Measurements from ENCODE around the gene CPNE2.

CPNE2 gene

GRCh38 chr16:57126411-57126810 lies 34.0 kb downstream of the CPNE2 start:
- DNase-seq = no peak

GRCh38 chr16:57127037-57127763 lies 34.8 kb downstream of the CPNE2 start:
- no peak for DNase-seq

- no peak for DNase-seq
Measured at GRCh38 chr16:57127836-57128235, 35.5 kb downstream of the CPNE2 start.

- DNase-seq = peak; percentile 22 to 24
Measured at GRCh38 chr16:57128771-57129389, 36.5 kb downstream of the CPNE2 start.

- no peak for DNase-seq
Measured at GRCh38 chr16:57130950-57131321, 38.6 kb downstream of the CPNE2 start.

GRCh38 chr16:57131351-57131970 lies 39.1 kb downstream of the CPNE2 start:
- no peak for DNase-seq

- no peak for DNase-seq
Measured at GRCh38 chr16:57132470-57132869, 40.1 kb downstream of the CPNE2 start.

GRCh38 chr16:57133031-57133430 lies 40.6 kb downstream of the CPNE2 start:
- no peak for DNase-seq

- no peak for DNase-seq
Measured at GRCh38 chr16:57133886-57134285, 41.5 kb downstream of the CPNE2 start.

GRCh38 chr16:57134982-57135381 lies 42.6 kb downstream of the CPNE2 start:
- DNase-seq = peak; percentile 31 to 42

GRCh38 chr16:57137043-57137442 lies 44.7 kb downstream of the CPNE2 start:
- no peak for DNase-seq

GRCh38 chr16:57137566-57138273 lies 45.3 kb downstream of the CPNE2 start:
- no peak for DNase-seq

- no peak for DNase-seq
Measured at GRCh38 chr16:57138281-57138935, 46.0 kb downstream of the CPNE2 start.

- DNase-seq = no peak
Measured at GRCh38 chr16:57140931-57141668, 48.7 kb downstream of the CPNE2 start.

GRCh38 chr16:57141822-57142631 lies 49.6 kb downstream of the CPNE2 start:
- DNase-seq = peak; percentile 21 to 30

- DNase-seq = no peak
Measured at GRCh38 chr16:57143149-57143921, 51.0 kb downstream of the CPNE2 start.

- no peak for DNase-seq
Measured at GRCh38 chr16:57144027-57144426, 51.6 kb downstream of the CPNE2 start.

GRCh38 chr16:57145046-57146021 lies 53.0 kb downstream of the CPNE2 start:
- DNase-seq = no peak

GRCh38 chr16:57146040-57146647 lies 53.8 kb downstream of the CPNE2 start:
- DNase-seq = no peak
